Left ventricle myocardium inferior (tissue), 1 donor: ENCODE data around the gene EED. TPM values are rescaled to one million over a fixed set of nuclear protein-coding genes. Genes with fewer than 3 reads are reported as not detected.

Source experiments
- DNase-seq: peaks from one replicate; pipeline ENCODE4 v3.0.0-alpha.2; 2020
- H3K27ac ChIP-seq: fragments of 200-600 bp; replicated peaks from 2 replicates; pipeline ENCODE4 v1.8.0; 2021
- H3K27me3 ChIP-seq: fragments of 200-600 bp; 2 replicates; pipeline ENCODE4 v1.8.0; 2021; ENCODE audit warnings: low read depth
- H3K36me3 ChIP-seq: fragments of 200-600 bp; 2 replicates; pipeline ENCODE4 v1.8.0; 2021
- H3K4me1 ChIP-seq: fragments of 200-600 bp; 2 replicates; pipeline ENCODE4 v1.8.0; 2021
- H3K4me3 ChIP-seq: fragments of 200-600 bp; 2 replicates; pipeline ENCODE4 v1.8.0; 2021; ENCODE audit warnings: mild to moderate bottlenecking, moderate library complexity
- H3K9me3 ChIP-seq: fragments of 200-600 bp; replicated peaks from 2 replicates; pipeline ENCODE4 v1.8.0; 2021
- CTCF ChIP-seq: fragments of 200-600 bp; IDR thresholded peaks from 2 replicates; pipeline ENCODE4 v1.8.0; 2021; ENCODE audit warnings: antibody characterized with exemption, mild to moderate bottlenecking, borderline replicate concordance
- intact Hi-C: fragments of 100-400 bp; cut with micrococcal nuclease; formaldehyde crosslinking; loops from one replicate; pipeline ENCODE4 v1.11.0; 2022
- total RNA-seq: library from RNA; stranded (reverse); fragmentation: NEBNext Ultra II Directional; extraction: Animal tissue kit (Norgen Biotek cat#: 25700); gene quantifications from one replicate; pipeline ENCODE4 v1.2.1, GENCODE V29; 2021
- donor health status: DM: no; HTN: yes; CAD: no; lungs with severe emphysema.

The EED gene
- total RNA-seq, 1 donor from 2014 or later: 13.1 TPM

GRCh38 chr11:86198139-86198538 is 46.4 kb upstream of the EED start:
- H3K9me3 ChIP-seq: no peaks in the 10 kb centered on the region
- no peak for TF ChIP-seq CTCF
- no peak for DNase-seq
- no peaks in the 10 kb centered on the region for H3K27me3 ChIP-seq
- H3K4me1 ChIP-seq: peaks cover 26% of the 10 kb centered on the region
- H3K27ac ChIP-seq: no peak overlapping the region
- H3K36me3 ChIP-seq: no peaks in the 10 kb centered on the region
- intact Hi-C loops: loop anchor here (10.0 kb wide), 1 partner anchor 153 kb away; no protein-coding TSS in a partner anchor
- no peak overlapping the region for H3K4me3 ChIP-seq

- Histone ChIP-seq H3K27ac (no peak overlapping the region), H3K4me1 (peaks cover 16% of the 10 kb centered on the region), H3K36me3 (no peaks in the 10 kb centered on the region), H3K27me3 (no peaks in the 10 kb centered on the region), H3K4me3 (no peak overlapping the region), H3K9me3 (no peaks in the 10 kb centered on the region)
- no peak for TF ChIP-seq CTCF
- intact Hi-C loops: loop anchor here (10.0 kb wide), 1 partner anchor 155 kb away; no protein-coding TSS in a partner anchor
- DNase-seq: no peak
Observed at GRCh38 chr11:86199354-86199753, 45.2 kb upstream of the EED start.

GRCh38 chr11:86201371-86201884 is 43.1 kb upstream of the EED start:
- H3K36me3 ChIP-seq: no peaks in the 10 kb centered on the region
- intact Hi-C loops: no loop called here
- H3K27ac ChIP-seq: no peak overlapping the region
- DNase-seq: no peak
- H3K4me1 ChIP-seq: peaks cover 16% of the 10 kb centered on the region
- no peak overlapping the region for H3K4me3 ChIP-seq
- no peak for TF ChIP-seq CTCF
- no peaks in the 10 kb centered on the region for H3K9me3 ChIP-seq
- no peaks in the 10 kb centered on the region for H3K27me3 ChIP-seq

- Histone ChIP-seq H3K27me3 (no peaks in the 10 kb centered on the region), H3K4me1 (peaks cover 16% of the 10 kb centered on the region), H3K27ac (peak overlapping the region; percentile 44), H3K4me3 (peak overlapping the region; percentile 50), H3K36me3 (no peaks in the 10 kb centered on the region), H3K9me3 (no peaks in the 10 kb centered on the region)
- no peak for DNase-seq
- no peak for TF ChIP-seq CTCF
- intact Hi-C loops: no loop called here
Observed at GRCh38 chr11:86202013-86202336, 42.6 kb upstream of the EED start.

GRCh38 chr11:86204356-86204755 is 40.2 kb upstream of the EED start:
- intact Hi-C loops: no loop called here
- no peak for DNase-seq
- TF ChIP-seq CTCF: no peak
- Histone ChIP-seq H3K4me1 (peaks cover 16% of the 10 kb centered on the region), H3K27me3 (no peaks in the 10 kb centered on the region), H3K9me3 (no peaks in the 10 kb centered on the region), H3K36me3 (no peaks in the 10 kb centered on the region), H3K4me3 (no peak overlapping the region), H3K27ac (no peak overlapping the region)
